ENCODE results near the gene PABPC1L.

GRCh38 chr20:44948513-44948912 lies 38.7 kb downstream of the PABPC1L start:
- TF ChIP-seq CTCF (IDR thresholded peaks at IDR 0.05): no peak
- no peak for TF ChIP-seq POLR2A (IDR thresholded peaks at IDR 0.05)
